Esophagus mucosa (tissue), 1 donor: Measurements from ENCODE around the gene TRAM1L1. TPM values are rescaled to one million over a fixed set of nuclear protein-coding genes. Genes with fewer than 3 reads are reported as not detected.

ENCODE experiments used
- ATAC-seq: fragments of 200-7000 bp; cut with Tn5 transposase; one replicate; pipeline ENCODE4 v1.9.1; 2020
- total RNA-seq: library from RNA; stranded (reverse); gene quantifications from one replicate; pipeline ENCODE4 v1.2.4, GENCODE V29; 2023
- donor health status: DM: yes; HTN: yes; CAD: no.

Gene TRAM1L1
- total RNA-seq = 0.36 TPM

DNA sequence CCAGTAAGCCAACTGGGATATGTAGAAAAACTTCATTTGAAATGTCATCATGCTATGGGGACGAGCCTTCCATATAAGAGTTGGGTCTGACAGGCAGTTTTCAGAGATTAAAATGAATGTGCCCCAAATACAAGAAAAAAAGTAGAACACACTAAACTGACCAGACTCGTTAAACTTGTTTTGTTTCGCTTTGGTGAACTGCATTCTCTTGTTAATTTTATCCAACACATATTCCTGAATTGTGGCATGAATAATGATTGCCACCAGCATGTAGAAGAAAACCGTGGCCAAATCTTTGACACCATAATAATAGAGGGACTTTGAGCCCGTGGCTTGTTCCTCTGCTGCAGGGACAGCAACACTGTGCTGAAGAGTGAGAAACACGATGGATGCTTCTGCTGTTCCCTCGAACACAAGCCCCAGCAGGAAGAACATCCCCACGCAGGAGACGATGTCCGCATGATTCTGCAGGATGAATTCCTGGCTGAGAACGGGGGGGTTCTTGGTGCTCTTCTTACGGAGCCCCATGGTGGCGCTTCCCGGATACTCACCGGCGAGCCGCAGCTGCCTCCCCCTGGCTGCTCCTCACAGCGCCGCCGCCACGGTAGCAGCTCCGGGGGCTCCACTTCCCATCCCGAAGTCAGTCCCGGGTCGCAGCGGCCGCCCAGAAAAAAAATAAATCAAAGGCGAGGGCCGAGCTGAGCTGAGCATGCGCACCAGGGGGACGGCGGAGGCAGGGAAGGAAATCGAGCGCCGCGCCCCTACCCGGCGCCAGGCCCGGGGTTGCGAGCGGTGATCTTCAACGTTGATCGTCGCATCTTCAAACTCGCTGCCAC, at the start of gene TRAM1L1:
Gene TRAM1L1, minus strand, starts transcription at position 711 of the 836 bp plus-strand sequence. Its CDS starts 183 bp downstream, at position 528.
- ATAC-seq = peak; percentile 54

DNA sequence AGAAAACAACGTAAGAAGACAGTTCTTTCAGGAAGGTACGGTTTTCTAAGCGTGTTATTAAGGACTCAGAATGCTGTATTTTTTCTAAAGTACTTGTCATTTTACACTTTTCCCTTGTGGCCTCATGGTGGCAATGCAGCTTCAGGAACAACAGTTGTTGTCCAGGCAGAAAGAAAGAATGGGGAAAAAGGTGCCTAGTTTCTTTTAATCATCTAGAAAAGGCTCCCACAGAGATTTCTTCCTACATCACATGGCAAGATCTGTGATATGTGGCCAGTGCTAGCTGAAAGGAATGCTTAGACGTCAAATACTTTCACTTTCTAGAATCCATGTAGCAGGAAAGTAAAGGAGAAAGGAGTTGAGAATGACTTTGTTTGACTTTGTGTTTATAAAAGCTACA, 49.0 kb upstream of the TRAM1L1 start:
- no peak for ATAC-seq

DNA sequence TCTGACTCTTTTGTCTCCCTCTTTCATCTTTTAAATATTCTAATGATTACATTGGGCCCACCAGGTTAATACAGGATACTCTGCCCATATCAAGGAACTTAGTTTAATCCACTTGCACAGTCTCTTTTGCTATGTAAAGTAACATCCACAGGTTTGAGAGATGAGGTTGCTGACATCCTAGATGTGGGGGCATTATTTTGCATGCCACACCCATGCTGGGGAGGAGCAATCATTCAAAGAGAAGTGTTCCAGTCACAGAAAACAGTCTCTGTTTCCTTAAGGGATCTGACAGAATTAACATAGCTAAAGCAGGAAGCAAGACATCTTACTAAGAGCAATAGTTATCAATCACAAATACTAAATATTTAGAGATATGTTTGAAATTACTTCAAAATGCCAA, 11.5 kb upstream of the TRAM1L1 start:
- no peak for ATAC-seq

DNA sequence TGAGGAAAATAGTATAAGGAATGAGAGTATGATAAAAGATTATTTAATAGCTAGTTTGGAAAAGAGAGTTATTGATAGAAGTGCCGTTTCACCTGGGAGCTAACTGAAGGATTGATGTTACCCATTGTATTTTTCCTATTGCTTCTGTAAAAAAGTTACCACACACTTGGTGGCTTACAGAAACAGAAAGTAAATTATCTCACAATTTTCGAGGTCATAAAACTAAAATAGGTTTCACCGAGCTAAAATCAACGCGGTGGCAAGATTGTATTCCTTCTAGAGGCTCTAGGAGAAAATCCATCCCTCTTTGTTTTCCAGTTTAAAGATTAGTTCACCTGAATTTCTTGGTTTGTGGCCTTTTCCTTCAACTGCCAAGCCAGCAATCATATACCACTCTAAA, 11.1 kb upstream of the TRAM1L1 start:
- no peak for ATAC-seq

DNA sequence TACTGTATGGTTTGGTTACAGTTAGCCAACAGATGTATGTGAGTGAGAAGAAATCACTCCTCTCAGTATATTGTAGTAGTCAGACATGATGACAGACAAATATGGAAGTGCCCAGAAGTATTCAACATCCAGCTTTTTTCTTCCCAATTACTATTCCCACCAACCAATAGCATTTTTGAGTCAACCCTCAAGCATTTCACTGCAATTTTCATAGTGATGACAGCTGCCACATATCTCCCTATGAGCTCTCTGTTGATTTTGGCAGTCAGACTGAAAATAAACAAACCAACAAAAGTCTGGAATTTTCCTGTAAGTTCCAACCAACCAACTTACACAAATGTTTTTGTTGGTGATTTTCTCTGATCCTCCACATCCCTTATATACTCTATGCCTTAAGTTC, 8.2 kb upstream of the TRAM1L1 start:
- ATAC-seq = no peak

DNA sequence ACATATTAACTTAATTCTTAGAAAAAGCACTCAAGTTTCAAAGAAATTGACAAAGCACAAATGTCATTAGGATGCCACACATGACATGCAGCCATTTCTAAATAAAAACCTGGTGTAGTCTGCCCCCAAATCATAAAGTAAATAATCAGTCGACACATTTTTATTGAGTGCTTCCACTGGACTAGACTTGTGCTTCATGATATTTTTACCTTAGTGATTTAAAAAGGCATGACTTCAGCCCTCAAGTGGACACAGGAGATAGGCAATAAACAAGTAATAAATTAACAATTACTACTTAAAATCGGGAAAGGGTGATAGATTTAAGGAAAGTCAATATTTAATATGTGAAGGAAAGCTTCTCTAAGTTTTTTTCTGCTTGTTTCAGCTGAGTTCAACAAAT, 7.6 kb downstream of the TRAM1L1 start:
- no peak for ATAC-seq

DNA sequence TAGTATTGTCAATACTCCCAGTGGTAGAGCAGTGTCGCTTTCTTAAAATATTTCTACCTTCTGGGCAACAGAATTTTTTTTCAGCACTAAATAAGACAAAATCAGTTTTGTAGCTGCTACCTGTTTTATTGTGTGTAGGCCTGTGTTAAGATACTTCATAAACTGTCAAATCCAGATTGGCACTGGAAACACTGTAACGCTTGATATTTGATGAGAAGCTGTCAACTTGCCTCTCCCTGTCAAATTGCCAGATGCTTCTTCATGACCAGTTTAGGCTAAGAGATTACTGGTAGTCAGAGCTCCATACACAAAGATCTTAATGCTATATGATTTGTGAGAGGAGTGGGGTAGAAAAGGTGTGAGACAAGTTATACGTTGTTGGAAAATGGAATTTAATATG, 17.3 kb downstream of the TRAM1L1 start:
- ATAC-seq = no peak

DNA sequence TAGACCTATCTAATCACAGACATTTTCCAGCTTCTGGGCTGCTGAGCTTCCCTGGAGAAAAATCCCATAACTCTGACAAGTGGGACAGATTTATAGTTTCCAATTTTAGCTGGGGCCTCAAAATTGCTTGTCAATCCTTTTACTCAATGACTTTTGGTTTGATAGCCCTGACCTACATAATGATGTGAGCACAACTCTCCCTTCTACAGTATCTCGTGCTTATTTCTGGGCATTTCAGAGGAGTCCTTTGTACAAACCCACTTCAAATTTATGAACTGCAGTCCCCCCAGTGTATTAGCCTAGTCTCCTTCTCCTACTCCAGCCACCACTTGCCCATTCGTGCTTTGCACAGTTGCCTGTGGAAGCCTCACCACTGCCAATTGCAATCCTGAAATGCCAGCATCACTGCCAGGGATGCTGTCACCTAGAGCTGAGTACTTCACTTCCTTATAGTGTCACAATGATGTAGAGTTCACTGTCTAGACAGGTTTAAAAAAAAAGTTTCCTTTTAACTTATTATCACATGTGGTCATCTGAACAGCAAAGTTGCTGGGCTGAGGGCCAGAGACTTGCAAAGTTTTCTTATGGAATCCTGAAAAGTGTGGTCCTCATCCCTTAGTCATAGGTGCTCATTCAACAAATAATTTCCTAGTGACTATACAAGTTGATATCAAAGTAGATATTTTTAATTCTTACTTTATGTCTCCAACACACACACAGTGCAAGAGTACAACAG, 21.2 kb downstream of the TRAM1L1 start:
- ATAC-seq = no peak

DNA sequence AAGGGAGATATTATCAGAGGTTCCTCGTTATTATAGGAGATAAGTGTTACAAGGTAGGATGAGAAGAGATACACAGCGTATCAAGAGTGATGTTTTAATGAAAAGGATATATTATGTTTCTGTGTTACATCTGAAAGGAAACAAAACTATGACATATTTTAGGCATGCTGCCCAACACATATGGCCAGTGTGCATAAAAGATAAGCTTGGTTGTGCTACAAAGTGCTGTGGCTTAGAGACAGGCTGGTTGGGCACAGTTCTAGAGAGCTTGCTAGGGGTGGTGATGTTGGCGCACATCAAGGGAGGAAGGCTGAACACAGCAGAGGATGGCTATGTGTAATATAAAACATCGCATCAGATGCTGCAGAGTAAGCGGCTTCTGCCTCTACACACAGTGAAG, 42.4 kb downstream of the TRAM1L1 start:
- no peak for ATAC-seq
